ENCODE data around the gene ATP6AP1.

ATP6AP1 gene

DNA sequence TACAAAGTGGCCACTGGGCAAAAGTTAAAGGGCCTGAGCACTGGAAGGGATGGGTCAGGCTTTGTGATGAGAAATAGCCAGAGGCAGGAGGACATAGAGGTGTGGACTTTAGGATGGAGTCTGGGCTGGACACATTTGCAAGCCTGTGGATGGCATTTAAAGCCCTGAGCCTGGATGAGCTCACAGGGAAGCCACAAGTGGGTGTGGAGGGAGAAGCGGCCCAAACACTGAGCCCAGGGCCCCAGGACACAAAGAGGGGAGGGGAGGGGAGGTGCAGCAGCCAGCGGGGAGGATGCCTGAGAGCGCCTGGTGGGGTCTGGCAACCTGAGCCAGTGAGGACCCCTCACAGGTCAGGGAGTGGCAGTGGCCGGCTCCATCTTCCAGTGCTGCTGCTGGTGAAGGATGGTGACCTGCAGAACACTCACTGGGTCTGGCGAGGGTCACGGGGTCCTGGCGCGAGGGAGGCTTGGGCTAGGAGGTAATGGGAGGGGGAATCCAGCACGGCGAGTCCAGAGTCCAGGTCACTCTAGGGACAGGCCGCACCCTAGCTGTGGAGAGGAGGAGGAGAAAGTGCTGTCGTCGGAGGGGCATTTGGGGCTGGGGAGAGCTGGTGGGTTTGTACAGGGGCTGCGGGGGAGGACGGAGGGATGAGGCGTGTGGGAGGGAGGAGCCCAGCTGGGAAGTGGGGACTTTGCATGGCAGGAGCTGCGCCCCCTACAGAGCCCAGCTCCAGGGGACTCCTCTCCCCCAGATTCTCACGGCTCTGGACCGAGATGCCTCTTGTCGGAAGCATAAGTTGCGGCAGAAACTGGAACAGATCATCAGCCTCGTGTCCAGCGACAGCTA is 43.6 kb downstream of the ATP6AP1 start:
- DNase-seq (ENCODE audit: low read depth in 2 of 2), result no peak

DNA sequence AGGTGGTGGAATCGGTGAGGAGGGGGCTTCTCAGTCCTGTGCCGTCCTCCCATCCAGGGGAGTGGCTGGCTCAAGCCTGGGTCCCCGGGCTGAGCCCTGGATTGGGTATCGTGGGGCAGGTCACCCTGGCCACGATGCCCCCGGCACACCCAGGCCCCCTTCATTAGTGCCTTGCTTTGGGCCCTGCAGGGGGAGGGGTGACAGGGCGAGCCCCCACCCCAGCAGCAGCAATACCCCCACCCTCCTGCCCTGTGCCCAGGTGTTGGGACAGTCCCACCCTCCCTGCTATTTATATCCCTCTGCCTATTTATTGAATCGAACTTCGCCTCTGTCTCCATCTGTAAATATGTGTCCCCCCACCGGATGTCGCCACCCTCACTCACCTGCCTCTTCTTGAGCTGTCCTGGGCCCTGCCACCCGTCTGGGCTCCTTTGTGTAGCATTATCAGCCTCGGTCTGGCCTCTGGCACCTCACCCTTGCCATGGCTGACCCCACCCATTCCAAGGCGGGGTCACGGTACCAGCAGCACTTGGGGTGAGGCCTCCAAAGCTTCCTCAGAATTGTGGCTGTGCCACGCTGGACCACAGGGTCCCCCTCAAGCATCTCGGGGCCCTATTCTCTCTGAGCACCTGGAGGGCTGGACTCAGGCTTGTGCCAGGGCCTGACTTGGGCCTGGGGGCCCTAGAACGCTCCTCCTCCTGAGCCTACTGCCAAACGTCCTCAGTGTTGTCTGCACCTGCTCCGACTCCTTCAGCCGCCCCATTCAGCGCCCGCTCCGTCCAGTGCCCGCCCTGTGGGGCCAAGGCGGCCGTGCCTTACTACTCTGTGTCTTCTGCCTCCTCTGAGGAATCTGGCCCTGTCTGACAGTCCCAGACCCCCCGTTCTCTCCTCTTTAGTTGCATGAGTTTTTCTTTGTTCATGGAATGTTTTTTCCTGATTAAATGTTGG is 44.5 kb downstream of the ATP6AP1 start:
- no peak for DNase-seq (ENCODE audit: low read depth in 2 of 2)

DNA sequence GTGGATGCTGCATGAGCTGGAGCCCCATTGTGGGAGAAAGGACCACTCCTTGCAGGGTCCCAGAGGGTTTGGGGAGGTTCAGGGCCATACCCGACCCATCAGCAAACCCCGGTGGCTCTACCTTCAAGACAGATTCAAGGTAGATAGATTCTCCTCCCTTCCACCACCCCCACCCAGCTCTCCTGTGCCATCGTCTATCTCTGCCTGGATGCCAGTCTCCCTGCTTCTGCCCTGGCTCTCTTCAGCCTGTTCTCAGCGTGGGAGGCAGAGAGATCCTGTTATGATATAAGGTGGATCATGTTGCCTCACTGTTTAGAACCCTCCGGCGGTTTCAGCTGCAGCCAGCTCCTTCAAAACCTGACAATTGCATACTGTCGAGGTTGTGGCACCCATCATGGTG is 45.2 kb downstream of the ATP6AP1 start:
- no peak for DNase-seq (ENCODE audit: low read depth in 2 of 2)

DNA sequence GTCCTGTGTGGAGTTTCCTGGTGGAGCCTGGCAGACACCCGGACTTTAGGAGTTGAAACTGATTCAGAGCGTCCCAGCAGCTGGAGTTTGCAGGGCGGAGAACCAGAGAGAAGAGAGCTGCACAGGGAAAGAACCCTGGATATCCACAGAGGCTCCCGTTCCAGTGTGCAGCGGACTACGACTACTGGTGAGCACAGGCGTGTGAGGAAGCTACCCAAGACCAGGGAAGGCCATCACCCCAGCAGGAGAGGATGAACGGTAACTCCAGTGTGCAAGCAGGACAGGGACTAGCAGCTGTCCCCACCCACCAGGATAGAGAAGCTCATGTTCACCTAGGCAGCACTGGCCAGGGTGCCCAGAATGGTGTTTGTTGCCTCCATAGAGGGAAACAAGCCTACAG is 48.3 kb downstream of the ATP6AP1 start:
- no peak for DNase-seq (ENCODE audit: low read depth in 2 of 2)

DNA sequence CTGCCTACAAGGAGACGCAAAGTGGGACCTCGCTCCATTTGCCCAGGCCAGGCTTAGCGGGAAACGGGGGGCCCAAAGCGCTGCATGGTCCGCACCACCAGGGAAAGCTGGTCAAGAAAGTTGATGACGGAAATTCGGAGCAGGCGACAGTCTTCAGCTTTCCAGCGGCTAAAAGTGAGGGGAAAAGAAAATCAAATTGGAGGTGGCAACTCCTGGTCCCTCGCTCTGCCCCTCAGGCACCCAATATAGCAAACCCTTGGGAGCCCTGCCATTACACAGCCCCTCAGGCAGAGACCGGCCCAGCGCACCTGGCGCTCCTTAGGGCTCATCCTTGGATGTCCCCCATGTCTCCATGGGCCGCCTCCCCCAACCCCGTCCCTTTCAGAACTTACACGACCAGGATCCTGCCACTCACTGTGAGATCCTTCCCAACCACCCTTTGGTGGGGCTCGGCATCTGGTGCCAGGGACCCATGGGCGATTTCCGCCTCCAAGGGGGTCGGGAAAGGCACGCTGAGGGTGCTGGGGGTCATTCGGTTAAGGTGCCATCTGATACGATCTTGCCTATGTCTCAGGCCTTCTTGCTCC is 49.5 kb downstream of the ATP6AP1 start:
- no peak for DNase-seq (ENCODE audit: low read depth in 2 of 2)

DNA sequence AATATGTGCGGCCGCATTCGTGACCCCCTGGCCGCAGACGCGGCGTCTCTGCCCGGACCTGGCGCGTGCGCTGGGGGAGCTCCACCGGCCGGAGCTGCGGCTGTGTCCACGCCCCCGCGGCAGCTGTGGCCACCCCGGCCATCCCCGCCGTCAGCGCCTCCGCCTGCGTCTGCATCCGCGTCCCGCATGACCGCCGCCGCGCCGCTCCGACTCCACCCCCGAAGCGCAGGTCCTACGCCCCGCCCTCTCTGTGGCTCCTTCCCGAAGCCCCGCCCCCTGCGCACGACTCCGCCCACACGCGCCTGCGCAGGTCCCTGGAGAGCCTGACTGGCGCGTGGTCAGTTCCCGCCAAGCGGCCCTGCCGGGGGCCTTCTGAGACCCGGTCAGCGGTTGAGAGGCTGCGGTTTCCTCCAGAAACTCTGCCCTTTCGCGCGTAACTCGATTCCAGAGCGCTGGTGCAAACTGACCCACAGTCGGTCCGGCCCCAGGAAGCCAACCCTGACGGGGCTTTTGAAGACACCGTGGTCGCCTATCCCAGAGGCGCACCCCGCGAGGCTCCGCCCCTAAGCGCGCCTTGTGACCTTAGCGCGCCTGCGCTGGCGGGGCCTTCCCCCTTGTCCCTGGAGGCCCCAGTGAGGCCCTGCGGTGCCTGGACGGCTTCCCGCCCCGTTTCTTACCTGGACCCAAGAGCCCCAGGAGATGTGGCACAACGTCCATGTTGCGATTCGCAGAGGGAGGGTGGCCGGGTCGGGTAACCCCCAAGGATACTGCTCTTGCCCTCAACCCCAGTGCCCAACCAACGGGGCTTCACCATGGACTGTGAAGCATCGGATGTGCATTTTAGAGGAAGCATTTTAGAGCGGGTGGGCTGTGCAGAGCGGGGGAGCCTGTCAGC is 50.5 kb downstream of the ATP6AP1 start, which contains the start of gene LAGE3:
LAGE3 (minus strand) TSS at position 554 of the 895 bp plus-strand sequence; CDS start at position 188, 366 bp downstream.
- DNase-seq (ENCODE audit: low read depth in 2 of 2), result peak; percentile 83 to 91

DNA sequence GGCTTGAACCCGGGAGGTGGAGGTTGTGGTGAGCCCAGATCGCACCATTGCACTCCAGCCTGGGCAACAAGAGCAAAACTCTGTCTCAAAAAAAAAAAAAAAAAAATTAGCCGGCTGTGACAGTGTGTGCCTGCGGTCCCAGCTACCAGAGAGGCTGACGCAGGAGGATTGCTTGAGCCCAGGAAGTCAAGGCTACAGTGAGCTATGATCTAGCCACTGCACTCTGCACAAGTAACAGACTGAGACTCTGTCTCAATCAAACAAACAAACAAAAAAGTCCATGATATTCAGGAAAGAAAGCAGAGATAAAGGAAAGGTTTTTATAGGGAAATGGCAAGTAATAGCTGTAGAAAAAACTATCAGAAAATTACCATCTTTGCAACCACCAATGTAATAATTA is 52.7 kb downstream of the ATP6AP1 start:
- DNase-seq (ENCODE audit: low read depth in 2 of 2), result no peak

DNA sequence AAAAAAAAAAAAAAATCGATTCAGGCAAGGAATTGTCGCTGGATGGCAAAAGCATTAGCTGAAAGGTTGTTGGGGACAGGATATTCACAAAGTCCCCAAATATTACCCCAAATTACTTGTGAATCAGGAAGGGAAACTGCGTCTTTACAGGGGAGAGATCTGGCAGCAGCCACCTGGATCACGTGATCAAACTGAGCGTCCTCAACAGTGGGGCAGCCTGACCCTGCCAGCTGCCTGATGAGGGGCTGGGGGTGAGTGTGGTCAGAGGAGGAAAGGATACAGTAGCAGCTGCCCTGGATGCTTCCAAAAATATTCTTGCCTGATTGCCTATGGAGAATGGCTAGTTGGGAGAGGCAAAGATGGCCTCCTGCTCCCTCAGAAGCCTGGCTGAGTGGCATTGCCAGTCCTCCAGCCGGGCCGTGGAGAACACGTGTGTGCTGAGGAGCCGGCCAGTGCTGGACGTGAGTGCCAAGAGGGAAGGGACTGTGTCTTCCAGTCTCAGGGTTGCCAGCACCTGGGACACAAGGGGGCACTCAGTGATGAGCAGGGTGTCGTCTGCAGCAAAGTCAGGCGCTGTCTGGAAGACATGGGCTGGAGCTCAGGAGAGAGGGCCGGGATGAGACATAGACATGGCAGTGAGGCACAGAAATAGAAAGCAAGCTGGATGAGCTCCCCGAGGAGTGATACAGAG is 53.6 kb downstream of the ATP6AP1 start:
- DNase-seq (ENCODE audit: low read depth in 2 of 2), result no peak

DNA sequence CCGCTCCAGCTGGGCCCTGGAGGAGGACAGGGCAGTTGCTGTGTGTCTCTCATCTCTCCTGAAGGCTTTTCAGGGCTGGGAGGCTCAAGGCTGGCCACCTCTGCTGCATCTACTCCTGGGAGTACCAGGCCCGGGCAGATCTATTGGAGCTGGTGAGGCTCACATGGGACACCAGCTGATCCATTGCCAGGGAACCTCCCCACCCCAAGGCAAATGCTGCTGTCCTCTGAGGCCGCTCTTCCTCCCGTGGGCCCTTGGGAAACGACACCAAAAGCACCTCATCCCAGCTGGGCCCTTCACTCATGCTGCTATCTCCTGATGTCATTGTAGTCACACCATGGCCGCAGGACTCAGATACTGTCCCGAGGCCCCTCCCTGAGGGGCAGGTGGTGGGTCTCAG is 54.3 kb downstream of the ATP6AP1 start:
- no peak for DNase-seq (ENCODE audit: low read depth in 2 of 2)

DNA sequence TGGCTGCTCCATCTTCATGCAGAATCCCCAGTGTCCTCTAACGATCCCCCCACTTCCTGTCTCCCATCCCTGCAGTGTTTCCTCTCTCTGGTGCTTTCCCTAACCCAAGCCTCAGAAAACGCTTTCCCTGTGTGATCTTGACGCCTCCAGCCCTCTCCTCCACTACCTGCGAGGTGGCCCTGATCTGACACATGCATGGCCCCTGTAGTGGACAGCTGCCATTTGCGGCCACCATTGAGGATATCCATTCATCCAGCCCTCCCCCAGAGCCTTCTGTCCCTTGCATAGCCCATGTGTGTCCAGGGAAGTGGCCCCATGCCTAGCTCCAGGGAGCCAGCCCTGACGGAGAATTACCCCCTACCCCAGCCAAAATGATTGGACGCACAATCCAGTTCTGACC is 54.8 kb downstream of the ATP6AP1 start:
- DNase-seq (ENCODE audit: low read depth in 2 of 2), result no peak

DNA sequence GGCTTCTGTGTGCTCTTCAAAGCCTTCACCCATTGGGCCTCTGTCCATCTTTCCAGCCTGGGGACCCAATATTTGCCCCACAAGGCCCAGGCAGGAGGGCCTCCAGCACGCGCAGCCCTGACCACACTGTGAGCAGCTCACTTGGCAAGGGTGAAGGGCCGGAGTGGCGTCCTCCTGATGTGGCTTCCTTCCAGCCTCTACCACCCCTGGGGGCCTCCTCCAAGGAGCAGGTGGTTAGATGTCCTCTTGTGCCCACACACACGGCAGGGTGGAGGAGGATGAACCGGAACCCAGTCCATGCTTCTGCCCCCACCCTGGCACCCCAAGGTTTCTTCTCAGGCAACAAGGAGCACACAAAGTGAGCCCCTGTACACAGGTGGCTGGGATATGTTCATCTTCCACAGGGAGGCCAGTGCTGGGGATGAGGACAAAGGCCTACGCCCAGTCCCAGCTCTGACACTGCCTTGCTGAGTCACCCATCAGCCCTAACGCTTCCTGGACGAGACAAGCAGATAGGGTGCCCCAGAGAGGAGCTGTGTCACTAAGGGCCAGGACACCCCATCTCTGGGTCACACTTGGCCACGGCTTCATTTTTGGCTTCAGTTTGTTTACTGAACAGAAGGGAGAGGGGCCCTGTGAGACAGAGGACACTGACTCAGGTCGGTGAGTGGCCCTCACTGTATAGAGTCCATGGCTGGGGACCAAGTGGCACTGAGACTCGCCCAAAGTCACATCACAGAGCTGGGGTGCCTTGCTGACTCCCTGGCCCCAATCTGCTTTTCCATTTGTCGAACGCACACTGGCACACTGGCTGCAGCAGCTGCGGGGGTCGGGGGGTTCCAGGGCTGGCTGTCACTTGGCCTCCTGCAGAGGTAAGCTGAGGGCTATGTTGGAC is 56.0 kb downstream of the ATP6AP1 start:
- DNase-seq (ENCODE audit: low read depth in 2 of 2), result no peak

DNA sequence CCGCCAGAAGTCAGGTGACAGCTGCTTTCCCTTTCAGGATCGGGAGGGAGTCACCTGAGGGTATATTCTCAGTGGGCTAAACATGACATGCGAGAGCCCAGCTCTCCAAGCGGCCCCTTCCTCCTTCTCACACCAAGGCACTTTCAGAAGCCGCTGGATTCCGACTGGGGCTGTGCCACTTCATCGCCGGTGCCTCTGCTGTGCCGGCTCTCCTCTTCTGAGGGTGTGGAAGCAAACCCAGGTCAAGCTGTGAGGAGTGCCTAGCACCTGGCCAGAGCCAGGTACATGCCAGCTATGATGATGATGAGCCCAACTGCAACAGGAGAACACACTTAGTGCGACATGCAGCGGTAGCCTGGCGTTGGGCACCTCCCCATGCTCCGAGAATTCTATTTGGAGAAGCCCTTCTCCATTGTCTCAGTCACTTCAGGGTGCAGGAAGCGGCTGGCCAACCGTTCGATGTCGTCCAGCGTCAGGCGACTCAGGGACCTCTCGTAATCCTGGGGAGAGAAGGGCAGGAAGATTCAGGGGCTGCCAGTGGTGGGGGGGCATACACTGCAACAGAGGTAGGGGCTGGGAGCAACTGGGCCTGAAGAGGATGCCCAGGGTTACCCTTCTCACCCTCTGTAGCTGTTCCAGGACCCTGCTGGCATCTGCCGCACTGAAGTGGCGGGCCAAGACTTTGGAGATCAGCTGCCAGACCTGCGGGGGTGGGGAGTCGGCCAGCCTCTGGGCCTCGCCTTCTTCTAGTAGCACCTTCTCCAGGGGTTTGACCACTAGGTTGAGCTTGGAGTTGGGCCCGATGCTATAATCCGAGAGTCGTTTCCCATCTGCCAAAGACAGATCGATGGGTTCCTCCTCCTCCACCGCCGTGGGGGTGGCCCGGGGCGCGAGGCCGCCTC is 56.9 kb downstream of the ATP6AP1 start:
- DNase-seq (ENCODE audit: low read depth in 2 of 2), result no peak

DNA sequence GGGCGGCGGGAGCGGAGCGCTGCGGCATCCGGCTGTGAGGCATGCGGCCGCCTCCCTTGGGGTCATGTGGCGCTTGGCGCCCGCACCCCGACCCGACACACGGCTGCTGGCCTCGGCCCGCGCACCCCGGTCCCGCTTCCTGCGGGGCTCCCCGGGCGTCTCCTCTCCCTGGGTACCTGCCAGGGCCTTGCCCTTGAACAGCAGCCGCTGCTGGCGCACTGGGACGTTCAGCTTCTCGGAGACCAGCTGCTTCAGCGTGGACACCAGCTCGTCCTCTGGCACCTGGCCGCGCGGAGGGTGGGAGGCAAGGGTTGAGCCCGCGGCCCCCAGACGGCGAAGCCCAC is 57.5 kb downstream of the ATP6AP1 start:
- no peak for DNase-seq (ENCODE audit: low read depth in 2 of 2)
